Thyroid gland (tissue), 4 donors: ENCODE data around the gene EXTL2. TPM values are rescaled to one million over a fixed set of nuclear protein-coding genes. Genes with fewer than 3 reads are reported as not detected.

Experiments used
- DNase-seq, 2 donors: peaks; one replicate each; pipeline ENCODE4 v3.0.0-alpha.2; 2019
- H3K27ac ChIP-seq, 3 donors: fragments of 200-600 bp; sonication (generic); 1 replicate in 2 of 3; 2 replicates in 1 of 3; pipeline ENCODE4 v1.5.1; 2016 to 2019; ENCODE audit warnings: mild to moderate bottlenecking in 1 of 3, moderate library complexity in 1 of 3
- H3K27me3 ChIP-seq: fragments of 200-600 bp; sonication (generic); one replicate; pipeline ENCODE4 v1.5.1; 2019
- H3K36me3 ChIP-seq, 2 donors: fragments of 200-600 bp; sonication (generic); one replicate each; pipeline ENCODE4 v1.5.1; 2016 to 2019
- H3K4me1 ChIP-seq, 2 donors: fragments of 200-600 bp; sonication (generic); one replicate each; pipeline ENCODE4 v1.5.1; 2017 to 2019
- H3K4me3 ChIP-seq, 3 donors: fragments of 200-600 bp; sonication (generic); replicated peaks in 1 of 3; 1 replicate in 2 of 3; 2 replicates in 1 of 3; pipeline ENCODE4 v1.5.1; 2016; ENCODE audit warnings: mild to moderate bottlenecking in 1 of 3
- H3K9me3 ChIP-seq: fragments of 200-600 bp; sonication (generic); one replicate; pipeline ENCODE4 v1.5.1; 2017
- POLR2A ChIP-seq, 2 donors: fragments of 450-650 bp; IDR thresholded peaks; one replicate each; pipeline ENCODE4 v1.6.1; 2017; ENCODE audit warnings: antibody characterized with exemption in 2 of 2, mild to moderate bottlenecking in 2 of 2, moderate library complexity in 1 of 2
- WGBS, 2 donors: methylation state at CpG; one replicate each; pipeline ENCODE4 v1.1.5; 2017; 5-methylcytosine and 5-hydroxymethylcytosine counted together
- intact Hi-C: fragments of 100-400 bp; cut with DNase I; formaldehyde crosslinking; loops from one replicate; pipeline ENCODE4 v1.15.1; 2023
- total RNA-seq, 4 donors: library from RNA; depleted of rRNA; stranded (reverse); fragments of >200 nt; gene quantifications; one replicate each; pipeline ENCODE4 v1.2.3, GENCODE V29; 2016
- TF ChIP-seq, protein P1 (sequence below), 6 experiments: fragments of 200-600 bp in 3 of 6; fragments of 450-650 bp in 3 of 6; sonication (generic) in 3 of 6; IDR thresholded peaks; one replicate each; pipeline ENCODE4 v1.5.1; 2016 to 2019; ENCODE audit warnings: antibody characterized with exemption in 6 of 6, mild to moderate bottlenecking in 2 of 6, inconsistent platforms in 1 of 6, moderate library complexity in 1 of 6

Gene EXTL2
- total RNA-seq, 4 donors from 2014 or later: 13.9 to 17.4 (median 17.2) TPM

DNA sequence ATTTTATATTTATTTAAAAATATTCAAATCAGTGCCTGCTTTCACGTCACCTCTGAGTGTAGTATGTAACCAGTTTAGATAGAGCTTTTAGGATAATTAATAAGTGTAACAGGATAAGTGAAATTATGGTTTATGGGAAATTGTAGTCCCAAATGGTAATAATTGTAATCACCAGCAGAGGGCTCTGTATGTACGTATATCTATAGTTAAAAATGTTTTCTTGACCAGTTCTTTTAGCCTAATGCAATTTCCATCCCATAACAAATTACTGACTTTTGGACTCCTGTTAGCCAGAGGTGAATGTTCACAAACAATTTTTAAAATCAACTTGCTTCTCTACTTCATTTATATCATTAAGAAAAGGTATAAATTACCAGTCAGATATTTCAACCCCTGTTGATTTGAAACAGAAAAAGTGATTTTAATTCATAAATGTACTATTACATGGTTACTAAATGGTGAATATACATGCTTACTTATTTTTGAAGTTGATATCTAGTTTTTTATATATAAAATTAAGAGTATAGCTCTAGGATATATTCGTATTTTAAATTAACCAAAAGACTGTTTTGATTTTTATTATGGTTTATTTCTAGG lies 26.6 kb upstream of the EXTL2 start:
- intact Hi-C loops: loop anchor here (5.0 to 10.0 kb wide), 2 partner anchors 316 to 364 kb away; partner anchors contain the start of gene S1PR1
- H3K4me3 ChIP-seq: no peak overlapping the region
- H3K9me3 ChIP-seq: no peaks in the 10 kb centered on the region
- H3K36me3 ChIP-seq: peaks cover 6 to 7% of the 10 kb centered on the region in 2 donors
- H3K27ac ChIP-seq: no peak overlapping the region
- TF ChIP-seq POLR2A (IDR thresholded peaks at IDR 0.05): no peak
- TF ChIP-seq, protein P1, sequence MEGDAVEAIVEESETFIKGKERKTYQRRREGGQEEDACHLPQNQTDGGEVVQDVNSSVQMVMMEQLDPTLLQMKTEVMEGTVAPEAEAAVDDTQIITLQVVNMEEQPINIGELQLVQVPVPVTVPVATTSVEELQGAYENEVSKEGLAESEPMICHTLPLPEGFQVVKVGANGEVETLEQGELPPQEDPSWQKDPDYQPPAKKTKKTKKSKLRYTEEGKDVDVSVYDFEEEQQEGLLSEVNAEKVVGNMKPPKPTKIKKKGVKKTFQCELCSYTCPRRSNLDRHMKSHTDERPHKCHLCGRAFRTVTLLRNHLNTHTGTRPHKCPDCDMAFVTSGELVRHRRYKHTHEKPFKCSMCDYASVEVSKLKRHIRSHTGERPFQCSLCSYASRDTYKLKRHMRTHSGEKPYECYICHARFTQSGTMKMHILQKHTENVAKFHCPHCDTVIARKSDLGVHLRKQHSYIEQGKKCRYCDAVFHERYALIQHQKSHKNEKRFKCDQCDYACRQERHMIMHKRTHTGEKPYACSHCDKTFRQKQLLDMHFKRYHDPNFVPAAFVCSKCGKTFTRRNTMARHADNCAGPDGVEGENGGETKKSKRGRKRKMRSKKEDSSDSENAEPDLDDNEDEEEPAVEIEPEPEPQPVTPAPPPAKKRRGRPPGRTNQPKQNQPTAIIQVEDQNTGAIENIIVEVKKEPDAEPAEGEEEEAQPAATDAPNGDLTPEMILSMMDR (IDR thresholded peaks at IDR 0.05): peak; percentile 37 to 71 (median 67)
- DNase-seq: no peak
- H3K4me1 ChIP-seq: no peaks in the 10 kb centered on the region
- 45 to 48% methylated on average over 3 of the region's 3 CpGs for WGBS, 2 donors
- H3K27me3 ChIP-seq: no peaks in the 10 kb centered on the region

DNA sequence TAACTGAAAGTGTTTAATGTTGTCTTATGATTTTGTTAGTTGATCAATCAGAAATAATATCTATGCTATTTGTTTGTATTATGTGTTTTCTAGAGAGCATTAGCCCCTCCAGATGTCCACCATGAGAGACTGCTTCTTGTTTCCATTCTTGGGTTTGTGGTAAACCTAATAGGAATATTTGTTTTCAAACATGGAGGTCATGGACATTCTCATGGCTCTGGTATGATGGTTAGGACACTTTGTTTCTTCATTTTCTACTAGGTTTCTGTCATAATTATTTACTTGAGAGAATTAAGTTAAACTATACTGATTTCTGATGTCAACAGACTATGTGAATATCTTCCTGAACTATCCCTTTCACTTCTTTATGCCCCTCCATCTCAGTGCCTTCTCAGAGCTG lies 17.4 kb upstream of the EXTL2 start:
- H3K4me1 ChIP-seq: no peaks in the 10 kb centered on the region
- intact Hi-C loops: no loop called here
- no peak for DNase-seq
- no peak overlapping the region for H3K27ac ChIP-seq
- H3K27me3 ChIP-seq: no peaks in the 10 kb centered on the region
- no peak overlapping the region for H3K4me3 ChIP-seq
- H3K36me3 ChIP-seq: peaks cover 18 to 29% of the 10 kb centered on the region in 2 donors
- H3K9me3 ChIP-seq: no peaks in the 10 kb centered on the region
- TF ChIP-seq, protein P1 (IDR thresholded peaks at IDR 0.05): no peak
- no peak for TF ChIP-seq POLR2A (IDR thresholded peaks at IDR 0.05)

DNA sequence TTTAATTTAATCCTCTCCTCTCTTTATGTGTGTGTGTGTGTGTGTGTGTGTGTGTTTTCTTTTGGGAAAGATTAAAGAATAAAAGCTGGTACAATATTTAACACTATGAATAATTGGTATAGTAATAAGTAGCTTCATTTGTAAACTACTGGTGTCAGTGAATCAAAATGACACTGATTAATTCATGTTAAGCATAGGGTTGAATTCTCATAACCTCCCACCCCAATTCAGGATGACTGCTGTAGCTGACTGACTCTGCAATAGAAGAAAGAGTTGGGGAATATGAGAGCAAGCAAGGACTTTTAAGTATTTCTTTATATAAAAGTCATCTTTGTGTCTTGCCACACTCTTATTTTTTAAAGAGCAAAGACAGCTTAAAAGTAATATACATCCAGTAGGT lies 14.4 kb upstream of the EXTL2 start:
- Histone ChIP-seq H3K4me3 (no peak overlapping the region), H3K27me3 (no peaks in the 10 kb centered on the region), H3K36me3 (peaks cover 15 to 22% of the 10 kb centered on the region in 2 donors), H3K9me3 (no peaks in the 10 kb centered on the region), H3K27ac (no peak overlapping the region), H3K4me1 (no peaks in the 10 kb centered on the region)
- TF ChIP-seq POLR2A (IDR thresholded peaks at IDR 0.05): no peak
- TF ChIP-seq, protein P1 (IDR thresholded peaks at IDR 0.05): no peak
- DNase-seq: no peak
- intact Hi-C loops: no loop called here

DNA sequence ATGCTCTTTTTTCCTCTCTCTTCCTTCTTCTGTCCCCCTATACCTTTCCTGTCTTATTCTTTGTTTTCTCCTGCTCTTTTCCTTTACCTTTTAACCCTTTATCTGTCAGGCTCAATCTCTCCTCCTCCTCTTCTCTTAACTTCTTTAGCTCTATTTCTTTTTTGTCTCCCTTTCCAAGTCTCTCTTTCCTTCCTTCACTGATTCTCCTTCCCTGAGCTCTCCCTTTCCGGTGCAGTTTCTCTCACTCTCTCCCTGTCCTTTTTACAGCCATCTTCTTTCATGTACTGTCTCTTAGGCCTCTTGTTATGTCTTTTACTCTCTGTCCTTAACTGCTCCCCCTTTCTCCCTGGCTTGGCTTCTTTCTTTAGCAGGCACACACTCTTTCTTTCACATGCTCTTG lies 13.2 kb upstream of the EXTL2 start:
- Histone ChIP-seq H3K27ac (no peak overlapping the region), H3K36me3 (peaks cover 10 to 18% of the 10 kb centered on the region in 2 donors), H3K4me1 (no peaks in the 10 kb centered on the region), H3K27me3 (no peaks in the 10 kb centered on the region), H3K4me3 (no peak overlapping the region), H3K9me3 (no peaks in the 10 kb centered on the region)
- TF ChIP-seq, protein P1 (IDR thresholded peaks at IDR 0.05): no peak
- TF ChIP-seq POLR2A (IDR thresholded peaks at IDR 0.05): no peak
- no peak for DNase-seq
- 95 to 98% methylated on average over 1 of the region's 1 CpG for WGBS, 2 donors
- intact Hi-C loops: no loop called here

DNA sequence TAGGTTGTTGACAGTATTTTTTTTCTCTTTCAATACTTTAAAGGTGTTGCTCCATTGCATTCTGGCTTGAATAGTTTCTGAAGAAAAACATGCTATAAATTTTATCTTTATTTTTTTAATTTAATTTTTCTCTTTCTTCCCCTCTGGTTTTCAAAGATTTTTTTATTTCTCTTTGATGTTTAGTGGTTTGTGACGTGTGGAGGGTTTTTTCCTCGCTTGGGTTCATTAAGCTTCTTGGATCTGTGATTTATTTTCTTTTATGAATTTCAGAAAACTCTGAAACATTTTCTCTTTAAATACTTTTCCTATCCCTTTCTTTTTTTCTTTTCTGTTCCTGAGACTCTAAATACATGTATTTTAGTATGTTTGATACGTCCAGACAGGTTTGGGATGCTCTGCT lies 10.5 kb upstream of the EXTL2 start:
- intact Hi-C loops: no loop called here
- 98 to 99% methylated on average over 3 of the region's 3 CpGs for WGBS, 2 donors
- DNase-seq: no peak
- TF ChIP-seq POLR2A (IDR thresholded peaks at IDR 0.05): no peak
- TF ChIP-seq, protein P1 (IDR thresholded peaks at IDR 0.05): no peak
- H3K27ac ChIP-seq: no peak overlapping the region
- H3K4me1 ChIP-seq: no peaks in the 10 kb centered on the region
- H3K36me3 ChIP-seq: peaks cover 0 to 14% of the 10 kb centered on the region in 2 donors
- no peaks in the 10 kb centered on the region for H3K27me3 ChIP-seq
- H3K9me3 ChIP-seq: no peaks in the 10 kb centered on the region
- no peak overlapping the region for H3K4me3 ChIP-seq
